NCI-H69 (cell line): Measurements from ENCODE around the gene ERCC4.
A peak's percentile ranks its signal among the peaks of the same experiment; 100 is the strongest.

ENCODE experiments used
- DNase-seq: peaks from one replicate; lab custom pipeline; 2025; lab: John Stamatoyannopoulos, UW

The ERCC4 gene

GRCh38 chr16:13948086-13948485 is 28.1 kb downstream of the ERCC4 start:
- DNase-seq = no peak

- DNase-seq = no peak
Observed at GRCh38 chr16:13950821-13951547, 31.0 kb downstream of the ERCC4 start.

GRCh38 chr16:13951611-13952010 is 31.7 kb downstream of the ERCC4 start:
- DNase-seq = no peak

GRCh38 chr16:13953501-13953900 is 33.5 kb downstream of the ERCC4 start:
- no peak for DNase-seq

- DNase-seq = no peak
Observed at GRCh38 chr16:13956635-13957196, 36.8 kb downstream of the ERCC4 start.

DNA sequence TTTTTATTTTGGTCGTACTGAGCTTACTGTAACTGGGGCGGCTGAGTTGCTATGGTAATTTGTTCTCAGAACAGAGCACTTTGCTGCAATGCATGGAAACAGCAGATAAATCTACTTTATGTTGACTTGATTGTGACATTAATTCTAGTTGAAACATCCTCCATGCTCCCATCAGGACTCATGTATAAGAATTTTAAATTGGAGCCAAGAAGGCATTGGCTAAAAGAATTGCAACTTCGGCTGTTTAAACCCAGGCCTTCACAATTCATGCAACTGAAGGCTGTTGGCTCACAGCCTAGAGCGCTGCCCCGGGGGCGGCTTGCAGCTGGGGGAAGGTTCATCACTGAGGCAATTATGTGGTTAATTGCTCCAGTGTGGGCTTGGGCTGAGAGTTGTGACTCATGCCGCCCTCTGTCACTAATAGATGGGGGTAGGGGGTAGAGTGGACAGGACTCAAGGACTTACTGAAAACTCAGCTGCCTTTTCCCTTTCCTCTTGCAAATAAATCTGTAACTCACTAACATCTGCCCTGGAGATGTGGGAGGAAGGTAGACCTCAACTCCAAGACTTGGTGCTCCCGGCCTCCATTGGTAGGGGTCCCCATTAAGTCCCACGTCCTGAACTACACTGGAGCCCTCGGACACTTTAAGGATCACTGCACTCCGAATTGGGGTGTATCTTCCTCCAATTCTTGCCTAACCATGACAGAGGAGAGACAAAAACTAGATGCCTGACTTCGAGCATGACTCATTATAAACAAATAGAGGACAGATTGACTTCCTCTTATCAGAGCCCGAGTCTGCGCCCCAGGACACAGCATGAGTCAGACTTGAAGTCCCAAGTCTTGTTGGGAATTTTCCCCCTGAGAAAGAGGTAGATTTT is 37.5 kb downstream of the ERCC4 start:
- DNase-seq = peak; percentile 97

- DNase-seq = no peak
Observed at GRCh38 chr16:13958474-13958873, 38.5 kb downstream of the ERCC4 start.

DNA sequence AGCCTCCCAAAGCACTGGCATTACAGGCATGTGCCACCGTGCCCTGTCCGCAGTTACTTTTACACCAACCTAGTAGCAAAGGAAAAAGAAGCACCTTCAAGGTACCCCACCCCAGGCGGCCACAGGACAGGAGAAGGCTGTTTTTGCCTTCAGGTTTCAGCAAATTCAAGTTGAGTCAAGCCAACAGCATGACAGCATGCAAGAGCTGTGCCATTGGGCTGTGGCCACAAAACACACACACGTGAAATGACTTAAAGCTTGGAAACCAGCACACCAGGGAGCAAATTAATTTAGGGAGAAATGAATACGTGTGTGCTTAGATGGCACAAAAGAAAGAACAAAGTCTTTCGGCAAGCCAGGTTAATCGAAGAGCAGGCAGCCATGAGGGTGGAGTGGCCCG is 39.7 kb downstream of the ERCC4 start:
- DNase-seq = peak; percentile 29

GRCh38 chr16:13961099-13961811 is 41.3 kb downstream of the ERCC4 start:
- peak; percentile 63 for DNase-seq

- no peak for DNase-seq
Observed at GRCh38 chr16:13962232-13962631, 42.3 kb downstream of the ERCC4 start.

DNA sequence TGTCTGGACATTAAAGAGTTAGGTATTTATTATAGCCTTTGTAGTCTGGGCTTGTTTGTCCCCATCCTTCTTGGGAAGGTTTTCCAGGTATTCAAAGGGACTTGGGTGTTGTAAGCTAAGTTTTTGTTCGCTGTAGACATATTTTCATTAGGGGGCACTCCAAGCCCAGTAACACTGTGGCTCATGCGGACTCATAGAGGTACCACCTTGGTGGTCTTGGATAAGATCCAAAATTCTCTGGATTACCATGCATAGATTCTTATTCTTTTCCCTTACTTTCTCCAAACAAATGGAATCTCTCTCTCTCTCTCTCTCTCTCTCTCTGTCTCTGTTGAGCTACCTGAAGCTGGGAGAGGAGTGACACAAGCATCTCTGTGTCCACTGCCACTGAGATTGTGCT is 48.9 kb downstream of the ERCC4 start:
- peak; percentile 22 for DNase-seq

DNA sequence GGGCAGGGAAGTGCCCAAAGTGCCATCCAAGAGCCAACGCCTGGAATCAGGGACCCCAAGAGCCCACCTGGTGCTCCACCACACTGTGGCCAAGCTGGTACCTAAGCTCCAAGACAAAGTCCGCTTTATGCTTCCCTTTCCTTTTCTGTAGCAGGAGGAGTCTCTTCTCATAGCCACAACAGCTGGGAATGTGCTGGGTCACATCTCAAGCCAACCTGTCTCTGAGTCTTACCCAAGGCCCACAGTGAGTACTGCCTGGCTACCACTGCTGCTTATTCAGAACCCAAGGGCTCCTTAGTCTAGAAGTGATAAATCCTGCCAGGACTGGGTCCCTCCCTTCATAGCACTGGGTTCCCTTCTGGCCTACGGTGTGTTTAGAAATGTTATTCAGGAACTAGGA is 49.8 kb downstream of the ERCC4 start:
- DNase-seq = no peak

- no peak for DNase-seq
Observed at GRCh38 chr16:13970708-13971422, 50.9 kb downstream of the ERCC4 start.

DNA sequence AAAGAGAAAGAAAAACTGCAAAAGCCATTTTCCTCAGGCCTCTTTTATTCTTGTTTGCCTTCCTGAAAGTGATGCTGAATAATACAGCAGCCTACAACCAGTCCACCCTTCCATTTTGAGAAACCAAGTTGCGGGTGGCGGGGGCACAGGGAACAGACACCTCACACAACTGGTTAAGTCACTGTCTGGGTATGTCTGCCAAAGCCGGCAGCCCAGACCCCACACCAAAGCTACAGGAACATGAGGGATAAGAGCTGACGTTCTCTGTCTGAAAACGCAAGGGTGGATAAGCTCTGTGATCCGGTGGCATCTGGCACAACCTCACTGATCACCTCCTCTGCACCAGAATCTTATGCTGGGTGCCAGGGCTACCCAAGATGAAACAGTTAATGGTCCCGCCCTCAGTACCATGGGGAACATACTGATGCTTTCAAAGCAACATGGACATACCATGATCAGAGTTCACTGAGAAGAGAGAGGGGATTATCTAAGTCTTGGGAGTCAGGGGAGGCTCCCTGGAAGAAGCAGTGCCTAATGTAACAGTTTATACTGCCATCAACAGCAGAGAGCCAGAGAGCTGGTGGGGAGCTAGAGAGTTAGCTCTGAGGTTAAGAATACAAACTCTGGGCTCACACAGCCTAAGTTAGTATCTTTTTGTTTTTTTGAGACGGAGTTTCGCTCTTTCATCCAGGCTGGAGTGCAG is 53.5 kb downstream of the ERCC4 start:
- no peak for DNase-seq

DNA sequence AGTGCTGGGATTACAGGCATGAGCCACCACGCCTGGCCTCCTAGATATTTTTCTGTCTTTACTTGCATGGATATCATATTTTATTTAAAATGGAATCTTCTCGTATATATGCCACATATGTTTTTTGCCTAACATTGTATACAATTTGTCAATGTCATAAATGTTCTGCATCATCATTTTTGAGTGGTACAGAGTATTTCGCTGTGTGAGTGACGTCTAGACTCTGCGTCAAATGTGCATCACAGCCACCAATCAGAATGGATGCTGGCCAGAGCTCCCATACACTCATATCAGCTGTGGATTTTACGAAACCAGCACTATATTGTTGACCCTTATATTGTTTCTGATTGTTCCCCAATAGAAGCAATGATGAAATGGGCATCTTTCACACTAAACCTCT is 57.2 kb downstream of the ERCC4 start:
- DNase-seq = no peak

- DNase-seq = no peak
Observed at GRCh38 chr16:13982451-13982850, 62.5 kb downstream of the ERCC4 start.

DNA sequence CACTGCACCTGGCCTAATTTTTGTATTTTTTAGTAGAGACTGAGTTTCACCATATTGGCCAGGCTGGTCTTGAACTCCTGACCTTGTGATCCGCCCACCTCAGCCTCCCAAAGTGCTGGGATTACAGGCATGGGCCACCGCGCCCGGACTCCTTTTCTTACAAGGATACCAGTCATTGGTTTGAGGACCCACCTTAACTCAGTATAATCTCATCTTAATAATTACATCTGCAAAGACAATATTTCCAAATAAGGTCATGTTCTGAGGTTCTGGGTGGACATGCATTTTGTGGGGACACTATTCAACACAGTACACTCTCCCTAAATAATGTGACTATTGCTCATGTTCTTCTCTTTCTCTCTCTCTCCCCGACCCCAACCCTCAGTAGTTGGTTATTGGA is 63.7 kb downstream of the ERCC4 start:
- no peak for DNase-seq

DNA sequence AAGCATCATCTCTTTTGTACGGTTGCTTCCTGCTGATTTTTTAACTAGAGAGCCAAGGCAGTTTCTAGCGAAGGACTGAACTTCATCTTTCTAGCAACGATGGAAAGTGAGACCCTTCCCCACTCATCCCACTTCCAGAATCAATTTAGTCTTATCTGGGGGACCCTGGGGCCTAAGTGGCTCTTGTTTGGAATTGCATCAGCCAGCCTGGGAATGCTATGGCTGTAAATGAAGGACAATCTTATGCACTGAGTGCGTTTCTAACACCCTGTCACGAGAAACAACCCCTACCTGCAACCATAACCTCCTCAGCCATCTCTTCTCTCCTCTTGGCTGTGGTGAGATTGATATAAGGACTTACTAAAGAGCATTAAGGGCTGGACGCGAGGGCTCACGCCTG is 64.8 kb downstream of the ERCC4 start:
- no peak for DNase-seq

GRCh38 chr16:13988038-13988437 is 68.1 kb downstream of the ERCC4 start:
- no peak for DNase-seq

DNA sequence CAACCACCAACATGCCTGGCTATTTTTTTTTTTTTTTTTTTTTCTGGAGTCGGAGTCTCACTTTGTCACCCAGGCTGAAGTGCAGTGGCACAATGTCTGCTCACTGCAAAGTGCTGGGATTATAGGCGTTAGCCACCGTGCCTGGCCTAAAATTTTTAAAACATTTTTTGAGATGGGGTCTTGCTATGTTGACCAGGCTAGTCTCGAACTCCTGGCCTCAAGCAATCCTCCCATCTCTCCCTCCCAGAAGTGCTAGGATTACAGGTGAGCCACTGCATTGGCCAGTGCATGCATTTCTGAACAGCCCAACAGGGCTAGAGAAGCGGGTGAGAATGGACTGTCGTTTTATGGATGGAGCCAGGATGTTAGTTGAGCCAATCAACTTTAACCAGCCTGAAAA is 72.4 kb downstream of the ERCC4 start:
- DNase-seq = no peak

DNA sequence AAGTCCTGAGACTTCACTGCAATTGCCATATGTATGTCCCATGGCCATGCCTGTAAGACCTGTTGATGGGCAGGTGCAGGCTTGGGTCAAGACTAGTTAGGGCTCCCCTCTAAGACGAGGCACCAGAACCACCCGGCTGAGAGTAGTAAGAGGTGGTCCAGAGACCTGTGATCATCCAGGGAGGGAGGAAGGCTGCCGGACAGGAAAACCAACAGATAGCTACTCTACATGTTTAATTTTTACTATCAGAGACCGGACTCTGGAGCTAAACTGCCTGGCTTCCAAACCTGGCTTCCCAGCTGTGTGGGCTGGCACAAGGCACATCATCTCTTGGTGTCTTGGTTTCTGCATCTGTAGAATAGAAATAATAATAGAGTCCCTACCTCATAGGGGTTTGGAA is 73.0 kb downstream of the ERCC4 start:
- no peak for DNase-seq
